HUES6 (cell line): ENCODE measurements around the gene CGB1.

Source experiments
- H3K27ac ChIP-seq: 2 replicates; pipeline ENCODE4 v1.7.0; 2013; ENCODE audit warnings: low read depth, mild to moderate bottlenecking, low read length, inconsistent platforms
- H3K27me3 ChIP-seq: 2 replicates; pipeline ENCODE4 v1.6.1; 2013; ENCODE audit warnings: low read length; ENCODE audit not compliant: control insufficient read depth, insufficient read depth
- H3K36me3 ChIP-seq: 2 replicates; pipeline ENCODE4 v1.6.1; 2013; ENCODE audit warnings: low read length; ENCODE audit not compliant: control insufficient read depth, insufficient read depth
- H3K4me1 ChIP-seq: 2 replicates; pipeline ENCODE4 v1.6.1; 2013; ENCODE audit warnings: low read length; ENCODE audit not compliant: control insufficient read depth, insufficient read depth
- H3K4me3 ChIP-seq: 2 replicates; pipeline ENCODE4 v1.5.1; 2013; ENCODE audit warnings: low read depth, low read length
- H3K9ac ChIP-seq: one replicate; pipeline ENCODE4 v1.6.1; 2013; ENCODE audit warnings: mild to moderate bottlenecking, low read length
- H3K9me3 ChIP-seq: 2 replicates; pipeline ENCODE4 v1.6.1; 2013; ENCODE audit warnings: low read depth, low read length; ENCODE audit not compliant: control insufficient read depth, insufficient read depth

Gene CGB1

DNA sequence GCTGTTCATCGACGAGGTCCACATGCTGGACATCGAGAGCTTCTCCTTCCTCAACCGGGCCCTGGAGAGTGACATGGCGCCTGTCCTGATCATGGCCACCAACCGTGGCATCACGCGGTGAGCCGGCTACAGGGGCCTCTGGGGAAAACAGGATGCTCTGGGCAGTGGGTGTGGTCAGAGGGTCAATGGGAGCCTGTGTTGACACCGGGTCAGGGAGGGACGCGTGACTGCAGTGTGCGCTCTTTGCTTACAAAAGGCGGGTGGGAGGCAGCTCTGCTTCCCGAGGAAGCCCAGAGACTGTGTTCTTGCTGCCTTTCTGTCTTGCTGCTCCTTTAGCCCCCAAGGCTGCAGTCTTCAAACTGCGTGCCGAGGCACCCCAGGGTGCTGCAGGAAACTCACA, 25.5 kb downstream of the CGB1 start:
- Histone ChIP-seq H3K36me3 (peaks cover 81% of the 10 kb centered on the region), H3K4me1 (no peaks in the 10 kb centered on the region), H3K9ac (no peak overlapping the region), H3K27me3 (no peaks in the 10 kb centered on the region), H3K27ac (no peak overlapping the region), H3K9me3 (no peaks in the 10 kb centered on the region), H3K4me3 (no peak overlapping the region)

- H3K4me3 ChIP-seq, result no peak overlapping the region
- no peak overlapping the region for H3K9ac ChIP-seq
- H3K36me3 ChIP-seq, result peaks cover 80% of the 10 kb centered on the region
- no peak overlapping the region for H3K27ac ChIP-seq
- no peaks in the 10 kb centered on the region for H3K4me1 ChIP-seq
- no peaks in the 10 kb centered on the region for H3K27me3 ChIP-seq
- H3K9me3 ChIP-seq, result no peaks in the 10 kb centered on the region
Measured at GRCh38 chr19:49010453-49010852, 26.2 kb downstream of the CGB1 start.

- H3K27ac ChIP-seq, result no peak overlapping the region
- H3K9ac ChIP-seq, result no peak overlapping the region
- no peaks in the 10 kb centered on the region for H3K9me3 ChIP-seq
- no peak overlapping the region for H3K4me3 ChIP-seq
- H3K36me3 ChIP-seq, result peaks cover 80% of the 10 kb centered on the region
- H3K4me1 ChIP-seq, result no peaks in the 10 kb centered on the region
- H3K27me3 ChIP-seq, result no peaks in the 10 kb centered on the region
Measured at GRCh38 chr19:49009828-49010227, 26.9 kb downstream of the CGB1 start.

- Histone ChIP-seq H3K4me1 (no peaks in the 10 kb centered on the region), H3K27me3 (no peaks in the 10 kb centered on the region), H3K9ac (no peak overlapping the region), H3K4me3 (no peak overlapping the region), H3K36me3 (peaks cover 79% of the 10 kb centered on the region), H3K27ac (no peak overlapping the region), H3K9me3 (no peaks in the 10 kb centered on the region)
Measured at GRCh38 chr19:49006905-49007304, 29.8 kb downstream of the CGB1 start.

DNA sequence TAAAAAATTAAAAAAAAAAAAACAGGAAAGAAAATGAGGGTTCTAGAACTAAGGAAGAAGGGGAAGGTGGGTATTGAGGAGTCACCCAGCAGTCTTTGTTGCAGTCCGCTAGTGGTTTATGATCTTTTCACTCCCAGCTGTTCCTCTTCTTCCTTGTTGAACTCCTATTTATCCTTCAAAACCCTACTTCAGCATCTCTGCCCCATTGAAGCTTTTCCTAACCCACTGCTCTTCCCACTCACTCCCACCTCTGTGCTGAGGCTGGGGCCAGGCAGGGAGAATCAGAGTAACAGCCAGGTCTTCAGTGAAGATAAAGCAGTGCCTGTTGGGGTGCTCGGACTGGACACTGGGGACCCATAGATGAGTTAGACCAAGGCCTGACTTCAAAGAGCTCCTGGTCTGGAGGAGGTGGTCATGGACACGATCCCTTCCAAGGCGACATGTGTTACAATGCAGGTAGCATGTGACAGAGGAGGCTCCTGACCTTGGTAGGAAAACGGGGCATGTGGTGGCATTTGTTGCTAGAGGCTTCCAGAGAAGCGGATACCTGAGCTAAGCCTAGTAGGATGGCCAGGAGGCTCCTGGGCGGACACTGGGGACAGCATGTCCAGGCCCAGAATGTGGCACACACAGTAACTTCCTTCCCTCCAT, 31.6 kb downstream of the CGB1 start:
- Histone ChIP-seq H3K9ac (no peak overlapping the region), H3K4me3 (no peak overlapping the region), H3K27ac (no peak overlapping the region), H3K9me3 (no peaks in the 10 kb centered on the region), H3K4me1 (no peaks in the 10 kb centered on the region), H3K36me3 (peaks cover 66% of the 10 kb centered on the region), H3K27me3 (no peaks in the 10 kb centered on the region)

DNA sequence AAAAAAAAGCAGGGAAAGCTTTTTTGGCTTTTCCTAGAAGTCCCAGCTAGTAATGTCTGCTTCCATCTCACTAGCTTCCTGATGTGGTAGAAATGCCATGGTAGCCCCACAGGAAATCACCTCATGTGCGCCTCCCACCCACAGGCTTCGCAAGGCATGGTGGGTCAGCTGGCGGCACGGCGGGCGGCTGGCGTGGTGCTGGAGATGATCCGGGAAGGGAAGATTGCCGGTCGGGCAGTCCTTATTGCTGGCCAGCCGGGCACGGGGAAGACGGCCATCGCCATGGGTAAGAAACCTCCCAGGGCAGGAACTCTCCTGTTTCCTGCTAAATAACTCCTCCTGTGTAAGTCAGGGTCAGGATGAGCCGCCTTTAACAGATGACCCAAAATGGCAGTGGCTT, 32.6 kb downstream of the CGB1 start:
- Histone ChIP-seq H3K9ac (no peak overlapping the region), H3K4me1 (peaks cover 6% of the 10 kb centered on the region; the same call in 1 of the 2 replicates), H3K4me3 (no peak overlapping the region), H3K36me3 (peaks cover 57% of the 10 kb centered on the region), H3K9me3 (no peaks in the 10 kb centered on the region), H3K27me3 (no peaks in the 10 kb centered on the region), H3K27ac (no peak overlapping the region)

DNA sequence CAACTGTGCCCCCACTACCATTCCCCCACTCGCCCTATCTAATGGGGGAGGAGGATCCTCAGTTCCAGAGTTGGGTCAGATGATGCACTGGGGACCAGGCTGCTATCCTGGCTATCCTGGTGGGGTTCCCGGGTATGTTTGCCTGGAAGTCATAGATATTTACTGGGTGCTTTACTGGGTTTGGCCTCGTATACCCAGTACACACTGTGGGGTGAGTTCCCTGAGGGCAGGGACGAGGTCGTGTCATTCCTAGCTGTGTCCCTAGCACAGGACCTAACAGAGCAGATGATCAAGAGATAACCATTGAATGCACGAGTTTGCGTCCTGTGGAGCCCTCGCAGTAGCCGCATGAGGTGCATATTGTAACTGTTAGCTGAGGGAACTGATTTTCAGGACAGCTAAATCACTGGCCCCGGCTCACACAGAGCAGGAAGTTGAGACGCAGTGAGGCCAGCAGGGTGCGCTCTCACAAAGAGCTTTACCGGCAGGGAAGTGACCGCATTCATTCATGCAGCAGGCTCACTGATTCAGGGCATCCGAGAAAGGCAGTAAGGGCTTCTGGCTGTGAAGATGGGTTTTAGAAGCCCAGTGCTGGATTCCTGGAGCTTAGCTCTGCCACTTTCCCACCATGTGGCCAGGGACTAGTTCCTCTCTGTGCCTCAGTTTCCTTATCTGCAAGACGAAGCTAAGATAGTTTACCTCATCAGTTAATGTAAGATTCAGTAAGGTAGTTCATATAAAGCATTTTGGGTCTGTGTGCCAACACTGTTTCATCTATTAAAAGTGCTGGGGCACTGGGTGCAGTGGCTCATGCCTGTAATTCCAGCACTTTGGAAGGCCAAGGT, 37.0 kb downstream of the CGB1 start:
- Histone ChIP-seq H3K9me3 (no peaks in the 10 kb centered on the region), H3K4me1 (peaks cover 6% of the 10 kb centered on the region; the same call in 1 of the 2 replicates), H3K36me3 (peaks cover 28% of the 10 kb centered on the region), H3K27ac (no peak overlapping the region), H3K4me3 (no peak overlapping the region), H3K27me3 (no peaks in the 10 kb centered on the region), H3K9ac (no peak overlapping the region)

GRCh38 chr19:48997972-48998371, 38.7 kb downstream of the CGB1 start:
- no peaks in the 10 kb centered on the region for H3K9me3 ChIP-seq
- peaks cover 11% of the 10 kb centered on the region for H3K36me3 ChIP-seq
- no peak overlapping the region for H3K27ac ChIP-seq
- no peak overlapping the region for H3K9ac ChIP-seq
- no peaks in the 10 kb centered on the region for H3K27me3 ChIP-seq
- no peak overlapping the region for H3K4me3 ChIP-seq
- peaks cover 9% of the 10 kb centered on the region; the same call in 1 of the 2 replicates for H3K4me1 ChIP-seq

DNA sequence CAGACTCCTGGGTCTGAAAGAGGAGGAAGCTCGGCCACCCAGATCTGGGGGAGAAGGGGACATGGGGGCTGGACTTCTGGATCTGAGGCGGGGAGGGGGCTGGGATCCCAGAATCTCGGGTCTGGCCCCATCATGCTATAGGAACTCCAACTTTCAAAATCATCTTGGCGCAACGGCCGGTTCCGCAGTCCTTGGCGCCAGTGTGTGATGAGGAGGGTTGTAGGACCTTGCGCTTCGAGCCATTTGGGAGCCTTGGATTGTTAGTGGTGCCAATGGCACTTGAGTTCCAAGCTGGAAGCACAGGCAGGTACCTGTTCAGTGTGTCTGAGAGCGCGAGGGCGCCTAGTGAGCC, 42.7 kb downstream of the CGB1 start:
- Histone ChIP-seq H3K27ac (no peak overlapping the region; the same call in 1 of the 2 replicates), H3K27me3 (no peaks in the 10 kb centered on the region), H3K9ac (peak overlapping the region; percentile 70), H3K4me1 (peaks cover 16% of the 10 kb centered on the region; the same call in 1 of the 2 replicates), H3K9me3 (no peaks in the 10 kb centered on the region), H3K4me3 (peak overlapping the region; percentile 98), H3K36me3 (peaks cover 13% of the 10 kb centered on the region)

DNA sequence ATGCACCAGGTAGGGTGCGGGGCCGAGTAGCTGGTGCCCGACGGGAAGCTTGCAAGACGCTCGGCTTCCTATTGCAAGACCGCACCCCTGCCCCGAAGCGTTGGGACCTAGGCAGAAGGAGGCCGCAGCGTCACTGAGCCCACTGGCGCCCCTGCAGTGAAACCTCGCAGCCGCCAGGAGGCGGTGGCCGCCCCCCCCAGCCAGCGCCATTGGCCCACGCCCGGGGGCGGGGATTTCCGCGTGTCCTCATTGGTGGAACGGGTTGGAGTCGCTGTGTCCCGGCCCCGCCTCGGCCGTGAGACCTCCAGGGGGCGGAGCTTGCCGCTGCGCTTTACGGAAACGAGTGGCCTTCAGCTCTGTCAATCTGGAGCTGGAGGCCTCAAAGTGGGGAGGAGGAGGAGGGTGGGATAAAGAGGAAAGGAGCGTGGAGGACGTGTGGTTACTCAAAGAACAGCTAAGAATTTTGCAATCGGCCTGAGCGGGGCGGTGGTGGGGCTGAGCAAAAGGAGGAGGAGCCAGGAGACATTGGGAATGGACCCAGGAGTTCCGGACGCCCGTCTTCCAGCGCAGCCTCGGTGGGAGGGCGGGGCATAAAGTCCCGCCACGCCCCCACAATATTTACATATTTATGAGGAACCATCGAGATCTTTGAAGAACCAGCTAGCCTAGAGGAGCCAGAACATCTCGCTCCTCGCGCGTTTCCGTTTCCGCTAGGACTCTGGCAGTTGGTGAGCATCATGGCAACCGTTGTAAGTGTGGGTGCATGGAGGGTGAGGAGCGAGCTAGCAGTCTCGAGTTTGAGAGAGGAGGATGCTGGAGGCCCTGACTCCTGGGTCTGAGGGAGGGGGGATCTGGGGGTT, 43.3 kb downstream of the CGB1 start, which contains the start of the genes GYS1 and RUVBL2:
Gene GYS1 (minus strand): TSS at position 135 of the 860 bp plus-strand sequence. CDS start 197 bp downstream, outside the sequence.
Gene RUVBL2 (plus strand): TSS at position 713 of the 860 bp plus-strand sequence. CDS start 25 bp downstream, at position 738.
- H3K27ac ChIP-seq, result peak within 1 kb of the TSS; percentile 68; the same call in 1 of the 2 replicates
- no peaks in the 10 kb centered on the region for H3K9me3 ChIP-seq
- H3K27me3 ChIP-seq, result no peaks in the 10 kb centered on the region

More for the DNA sequence above, 43.3 kb downstream of the CGB1 start, which contains the start of the genes GYS1 and RUVBL2:
- Histone ChIP-seq H3K4me3 (peak within 1 kb of the TSS; percentile 98), H3K9ac (peak within 1 kb of the TSS; percentile 81), H3K36me3 (peaks cover 18% of the 10 kb centered on the region), H3K4me1 (peaks cover 16% of the 10 kb centered on the region; the same call in 1 of the 2 replicates)
